WTC11 (cell line): ENCODE measurements around the gene LRCH4. TPM values are rescaled to one million over a fixed set of nuclear protein-coding genes. Genes with fewer than 3 reads are reported as not detected.

Experiments
- ATAC-seq: fragments of 200-7000 bp; cut with Tn5 transposase; 2 replicates; pipeline ENCODE4 v1.10.0; 2021; ENCODE audit warnings: mild to moderate bottlenecking, moderate library complexity
- CTCF ChIA-PET: fragments of 300-600 bp; sonication (Branson Sonifier 250); formaldehyde crosslinking; loops from one replicate; lab custom pipeline; 2021; ENCODE audit warnings: antibody characterized with exemption; lab: Charles Lee
- POLR2A ChIA-PET: fragments of 350-600 bp; sonication (Branson Sonifier 250); formaldehyde crosslinking; loops from one replicate; lab custom pipeline; 2021; ENCODE audit warnings: antibody characterized with exemption; lab: Charles Lee
- DNase-seq: peaks from one replicate; pipeline ENCODE4 v3.0.0; 2021; ENCODE audit warnings: low spot score
- H3K27ac Mint-ChIP-seq: 2 replicates; pipeline ENCODE4 v1.8.0; 2021; ENCODE audit warnings: mixed read lengths
- H3K27me3 Mint-ChIP-seq: 2 replicates; pipeline ENCODE4 v1.8.0; 2021; ENCODE audit warnings: low read depth, mild to moderate bottlenecking, moderate library complexity, mixed read lengths
- H3K36me3 Mint-ChIP-seq: 2 replicates; pipeline ENCODE4 v1.8.0; 2021; ENCODE audit warnings: mixed read lengths
- H3K4me1 Mint-ChIP-seq: 2 replicates; pipeline ENCODE4 v1.8.0; 2022; ENCODE audit warnings: mixed read lengths
- H3K4me3 Mint-ChIP-seq: 2 replicates; pipeline ENCODE4 v1.8.0; 2021; ENCODE audit warnings: mild to moderate bottlenecking, moderate library complexity, mixed read lengths
- H3K9me3 Mint-ChIP-seq: 2 replicates; pipeline ENCODE4 v1.8.0; 2021; ENCODE audit warnings: mixed read lengths
- ETV6 ChIP-seq: sonication (generic); formaldehyde crosslinking; IDR thresholded peaks from 2 replicates; pipeline ENCODE4 v1.8.1; 2022; ENCODE audit warnings: mild to moderate bottlenecking, missing genetic modification reagents
- IRF2 ChIP-seq: sonication (generic); formaldehyde crosslinking; IDR thresholded peaks from 2 replicates; pipeline ENCODE4 v1.8.0; 2022; ENCODE audit warnings: low read depth, missing genetic modification reagents, borderline replicate concordance
- MYBL2 ChIP-seq: sonication (generic); formaldehyde crosslinking; IDR thresholded peaks from 2 replicates; pipeline ENCODE4 v1.8.1; 2023; ENCODE audit warnings: mild to moderate bottlenecking, moderate library complexity, missing genetic modification reagents
- NFE2L1 ChIP-seq: sonication (generic); formaldehyde crosslinking; IDR thresholded peaks from 2 replicates; pipeline ENCODE4 v1.8.1; 2023; ENCODE audit warnings: missing genetic modification reagents
- NFYB ChIP-seq: sonication (generic); formaldehyde crosslinking; conservative IDR thresholded peaks from 2 replicates; pipeline ENCODE4 v1.8.0; 2022; ENCODE audit warnings: low read depth, missing genetic modification reagents
- TEAD1 ChIP-seq: sonication (generic); formaldehyde crosslinking; IDR thresholded peaks from 2 replicates; pipeline ENCODE4 v1.8.0; 2022; ENCODE audit warnings: mild to moderate bottlenecking, missing genetic modification reagents
- ZNF219 ChIP-seq: sonication (generic); formaldehyde crosslinking; IDR thresholded peaks from 2 replicates; pipeline ENCODE4 v1.8.0; 2023; ENCODE audit warnings: missing genetic modification reagents, mild to moderate bottlenecking, borderline replicate concordance
- ZNF263 ChIP-seq: sonication (generic); formaldehyde crosslinking; IDR thresholded peaks from 2 replicates; pipeline ENCODE4 v1.8.1; 2022; ENCODE audit warnings: low read depth, mild to moderate bottlenecking, moderate library complexity, missing genetic modification reagents
- ZNF416 ChIP-seq: fragments of 250-450 bp; sonication (Bioruptor Pico); IDR thresholded peaks from 2 replicates; pipeline ENCODE4 v1.9.0; 2021; ENCODE audit warnings: mild to moderate bottlenecking, inconsistent platforms
- total RNA-seq: library from RNA; stranded (reverse); gene quantifications from 3 replicates; pipeline ENCODE4 v1.2.3, GENCODE V29; 2021
- TF ChIP-seq, protein P1 (sequence below): sonication (generic); formaldehyde crosslinking; IDR thresholded peaks from 2 replicates; pipeline ENCODE4 v1.8.1; 2022; ENCODE audit warnings: missing genetic modification reagents, borderline replicate concordance
- TF ChIP-seq, protein P2 (sequence below): fragments of 250-450 bp; sonication (Bioruptor Pico); conservative IDR thresholded peaks from 2 replicates; pipeline ENCODE4 v1.9.0; 2021; ENCODE audit warnings: mild to moderate bottlenecking
- TF ChIP-seq, protein P3 (sequence below): sonication (generic); formaldehyde crosslinking; IDR thresholded peaks from 2 replicates; pipeline ENCODE4 v1.8.0; 2023; ENCODE audit warnings: missing genetic modification reagents
- TF ChIP-seq, protein P4 (sequence below): sonication (generic); formaldehyde crosslinking; IDR thresholded peaks from 2 replicates; pipeline ENCODE4 v1.8.1; 2022; ENCODE audit warnings: low read depth, missing genetic modification reagents, borderline replicate concordance
- TF ChIP-seq, protein P5 (sequence below): sonication (generic); formaldehyde crosslinking; IDR thresholded peaks from 2 replicates; pipeline ENCODE4 v1.8.0; 2022; ENCODE audit warnings: missing genetic modification reagents
- TF ChIP-seq, protein P6 (sequence below): sonication (generic); formaldehyde crosslinking; IDR thresholded peaks from 2 replicates; pipeline ENCODE4 v1.8.1; 2023; ENCODE audit warnings: mild to moderate bottlenecking, missing genetic modification reagents, moderate library complexity
- TF ChIP-seq, protein P7 (sequence below): sonication (generic); formaldehyde crosslinking; IDR thresholded peaks from 2 replicates; pipeline ENCODE4 v1.8.0; 2022; ENCODE audit warnings: mild to moderate bottlenecking, missing genetic modification reagents

LRCH4 gene
- total RNA-seq, 1 experiment from 2014 or later: 56.7 TPM

DNA sequence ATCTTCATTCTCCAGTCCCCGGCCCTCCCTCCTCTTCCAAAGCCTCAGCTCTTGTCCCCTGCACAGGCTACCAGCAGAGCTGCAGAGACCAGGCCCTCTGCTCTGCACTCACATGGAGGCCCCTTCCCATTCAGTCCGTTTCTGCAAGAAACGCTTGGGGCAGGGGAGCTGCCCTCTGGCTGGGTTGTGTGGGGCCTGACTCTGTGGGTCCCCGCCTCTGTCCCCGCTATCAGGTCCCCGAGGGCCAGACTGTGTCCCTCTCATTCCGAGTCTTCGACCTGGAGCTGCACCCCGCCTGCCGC is 17.7 kb upstream of the LRCH4 start (continued):
- TF ChIP-seq, protein P1, sequence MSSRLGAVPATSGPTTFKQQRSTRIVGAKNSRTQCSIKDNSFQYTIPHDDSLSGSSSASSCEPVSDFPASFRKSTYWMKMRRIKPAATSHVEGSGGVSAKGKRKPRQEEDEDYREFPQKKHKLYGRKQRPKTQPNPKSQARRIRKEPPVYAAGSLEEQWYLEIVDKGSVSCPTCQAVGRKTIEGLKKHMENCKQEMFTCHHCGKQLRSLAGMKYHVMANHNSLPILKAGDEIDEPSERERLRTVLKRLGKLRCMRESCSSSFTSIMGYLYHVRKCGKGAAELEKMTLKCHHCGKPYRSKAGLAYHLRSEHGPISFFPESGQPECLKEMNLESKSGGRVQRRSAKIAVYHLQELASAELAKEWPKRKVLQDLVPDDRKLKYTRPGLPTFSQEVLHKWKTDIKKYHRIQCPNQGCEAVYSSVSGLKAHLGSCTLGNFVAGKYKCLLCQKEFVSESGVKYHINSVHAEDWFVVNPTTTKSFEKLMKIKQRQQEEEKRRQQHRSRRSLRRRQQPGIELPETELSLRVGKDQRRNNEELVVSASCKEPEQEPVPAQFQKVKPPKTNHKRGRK (CRISPR knock-in tag): no peak
- TF ChIP-seq NFE2L1 (CRISPR knock-in tag) (0 out of 2 replicates have a peak, but pooled peaks have one; percentile 46), ZNF219 (CRISPR knock-in tag) (no peak), MYBL2 (CRISPR knock-in tag) (0 out of 2 replicates have a peak, but pooled peaks have one; percentile 46), ETV6 (no peak), ZNF416 (no peak)
- TF ChIP-seq, protein P2, sequence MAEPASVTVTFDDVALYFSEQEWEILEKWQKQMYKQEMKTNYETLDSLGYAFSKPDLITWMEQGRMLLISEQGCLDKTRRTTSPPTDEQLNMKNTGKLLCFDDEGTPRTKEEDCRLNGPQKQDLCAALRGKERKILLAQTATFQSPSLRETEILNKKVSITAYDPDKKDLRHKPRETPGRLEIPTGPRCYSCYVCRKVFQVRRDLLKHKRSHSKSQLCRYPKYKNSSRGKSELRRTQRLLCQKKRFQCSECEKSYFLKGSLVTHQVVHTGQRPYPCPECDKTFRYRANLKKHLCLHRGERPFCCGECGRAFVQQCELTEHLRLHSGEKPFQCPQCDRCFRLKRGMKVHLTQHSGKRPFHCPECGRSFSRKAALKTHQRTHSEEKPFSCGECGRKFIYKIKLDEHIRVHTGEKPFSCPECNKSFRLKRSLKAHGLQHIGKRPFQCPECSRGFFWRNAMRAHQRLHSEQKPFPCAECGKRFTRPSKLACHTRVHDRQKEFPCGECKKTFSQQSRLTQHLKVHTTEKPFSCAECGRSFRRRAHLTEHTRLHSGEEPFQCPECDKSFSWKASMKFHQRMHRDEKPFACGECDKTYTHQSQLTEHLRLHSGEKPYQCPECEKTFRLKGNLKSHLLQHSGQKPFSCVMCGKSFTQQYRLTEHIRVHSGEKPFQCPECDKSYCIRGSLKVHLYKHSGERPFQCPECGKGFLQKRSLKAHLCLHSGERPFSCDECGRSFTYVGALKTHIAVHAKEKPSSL (CRISPR knock-in tag): no peak
- TF ChIP-seq, protein P3, sequence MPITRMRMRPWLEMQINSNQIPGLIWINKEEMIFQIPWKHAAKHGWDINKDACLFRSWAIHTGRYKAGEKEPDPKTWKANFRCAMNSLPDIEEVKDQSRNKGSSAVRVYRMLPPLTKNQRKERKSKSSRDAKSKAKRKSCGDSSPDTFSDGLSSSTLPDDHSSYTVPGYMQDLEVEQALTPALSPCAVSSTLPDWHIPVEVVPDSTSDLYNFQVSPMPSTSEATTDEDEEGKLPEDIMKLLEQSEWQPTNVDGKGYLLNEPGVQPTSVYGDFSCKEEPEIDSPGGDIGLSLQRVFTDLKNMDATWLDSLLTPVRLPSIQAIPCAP: 0 out of 2 replicates have a peak, but pooled peaks have one; percentile 49
- TF ChIP-seq, protein P4, sequence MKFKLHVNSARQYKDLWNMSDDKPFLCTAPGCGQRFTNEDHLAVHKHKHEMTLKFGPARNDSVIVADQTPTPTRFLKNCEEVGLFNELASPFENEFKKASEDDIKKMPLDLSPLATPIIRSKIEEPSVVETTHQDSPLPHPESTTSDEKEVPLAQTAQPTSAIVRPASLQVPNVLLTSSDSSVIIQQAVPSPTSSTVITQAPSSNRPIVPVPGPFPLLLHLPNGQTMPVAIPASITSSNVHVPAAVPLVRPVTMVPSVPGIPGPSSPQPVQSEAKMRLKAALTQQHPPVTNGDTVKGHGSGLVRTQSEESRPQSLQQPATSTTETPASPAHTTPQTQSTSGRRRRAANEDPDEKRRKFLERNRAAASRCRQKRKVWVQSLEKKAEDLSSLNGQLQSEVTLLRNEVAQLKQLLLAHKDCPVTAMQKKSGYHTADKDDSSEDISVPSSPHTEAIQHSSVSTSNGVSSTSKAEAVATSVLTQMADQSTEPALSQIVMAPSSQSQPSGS (CRISPR knock-in tag): no peak

DNA sequence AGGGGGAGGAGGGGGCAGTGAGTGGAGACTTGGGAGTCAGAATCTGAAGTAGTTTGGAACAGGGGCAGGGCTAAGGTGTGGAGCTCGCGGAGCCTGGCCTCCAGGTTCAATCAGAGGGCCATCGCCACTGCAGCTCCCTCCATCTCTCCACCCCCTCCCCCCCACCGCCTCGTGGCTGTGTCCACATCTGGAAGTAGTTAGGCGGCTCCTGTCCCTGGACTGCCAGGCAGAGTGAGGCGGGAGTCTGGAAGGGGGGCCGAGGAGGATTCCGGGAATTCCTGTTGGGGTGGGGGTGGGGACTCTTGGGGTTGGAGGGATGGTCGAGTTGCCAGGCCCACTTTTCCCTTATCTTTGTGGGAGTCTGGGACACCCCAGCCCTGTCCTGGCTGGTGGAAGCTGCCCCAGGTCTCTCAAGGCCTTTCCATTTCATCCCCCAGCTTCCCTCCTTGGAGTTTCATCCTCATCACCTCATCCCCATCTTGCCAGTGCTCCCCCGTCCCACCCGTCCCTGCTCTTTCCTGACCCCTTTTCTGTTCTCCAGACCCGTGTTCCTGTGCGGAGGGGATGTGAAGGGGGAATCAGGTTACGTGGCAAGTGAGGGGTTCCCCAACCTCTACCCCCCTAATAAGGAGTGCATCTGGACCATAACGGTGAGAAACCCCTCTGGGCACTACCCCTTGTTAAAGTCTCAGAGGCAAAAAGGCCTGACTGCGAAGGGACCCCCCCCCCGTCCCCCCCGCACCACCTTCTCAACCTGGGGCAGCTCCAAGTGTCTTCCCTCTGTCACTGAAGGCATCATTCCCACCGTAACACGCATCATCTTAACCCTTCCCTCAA is 17.2 kb upstream of the LRCH4 start:
- DNase-seq: peak; percentile 87
- Mint-ChIP-seq H3K9me3 (no peaks in the 10 kb centered on the region), H3K27me3 (peaks cover 13% of the 10 kb centered on the region), H3K36me3 (peaks cover 15% of the 10 kb centered on the region), H3K4me3 (peak overlapping the region; percentile 87), H3K27ac (peak overlapping the region; percentile 96), H3K4me1 (peaks cover 43% of the 10 kb centered on the region)
- ChIA-PET POLR2A (interaction anchor here (0.6 to 3.0 kb wide), 9 partner anchors 9 to 102 kb away, joined by 3 to 60 read pairs (median 5); partner anchors contain the start of genes FBXO24, LRCH4, MOSPD3 and POP7), CTCF (interaction anchor here (0.6 to 5.8 kb wide), 23 partner anchors 10 to 124 kb away, joined by 3 to 67 read pairs (median 6); partner anchors contain the start of genes FBXO24, LRCH4, MOSPD3 and POP7)
- ATAC-seq: peak; percentile 5
- TF ChIP-seq NFYB: no peak
- no peak for TF ChIP-seq TEAD1
- TF ChIP-seq, protein P5, sequence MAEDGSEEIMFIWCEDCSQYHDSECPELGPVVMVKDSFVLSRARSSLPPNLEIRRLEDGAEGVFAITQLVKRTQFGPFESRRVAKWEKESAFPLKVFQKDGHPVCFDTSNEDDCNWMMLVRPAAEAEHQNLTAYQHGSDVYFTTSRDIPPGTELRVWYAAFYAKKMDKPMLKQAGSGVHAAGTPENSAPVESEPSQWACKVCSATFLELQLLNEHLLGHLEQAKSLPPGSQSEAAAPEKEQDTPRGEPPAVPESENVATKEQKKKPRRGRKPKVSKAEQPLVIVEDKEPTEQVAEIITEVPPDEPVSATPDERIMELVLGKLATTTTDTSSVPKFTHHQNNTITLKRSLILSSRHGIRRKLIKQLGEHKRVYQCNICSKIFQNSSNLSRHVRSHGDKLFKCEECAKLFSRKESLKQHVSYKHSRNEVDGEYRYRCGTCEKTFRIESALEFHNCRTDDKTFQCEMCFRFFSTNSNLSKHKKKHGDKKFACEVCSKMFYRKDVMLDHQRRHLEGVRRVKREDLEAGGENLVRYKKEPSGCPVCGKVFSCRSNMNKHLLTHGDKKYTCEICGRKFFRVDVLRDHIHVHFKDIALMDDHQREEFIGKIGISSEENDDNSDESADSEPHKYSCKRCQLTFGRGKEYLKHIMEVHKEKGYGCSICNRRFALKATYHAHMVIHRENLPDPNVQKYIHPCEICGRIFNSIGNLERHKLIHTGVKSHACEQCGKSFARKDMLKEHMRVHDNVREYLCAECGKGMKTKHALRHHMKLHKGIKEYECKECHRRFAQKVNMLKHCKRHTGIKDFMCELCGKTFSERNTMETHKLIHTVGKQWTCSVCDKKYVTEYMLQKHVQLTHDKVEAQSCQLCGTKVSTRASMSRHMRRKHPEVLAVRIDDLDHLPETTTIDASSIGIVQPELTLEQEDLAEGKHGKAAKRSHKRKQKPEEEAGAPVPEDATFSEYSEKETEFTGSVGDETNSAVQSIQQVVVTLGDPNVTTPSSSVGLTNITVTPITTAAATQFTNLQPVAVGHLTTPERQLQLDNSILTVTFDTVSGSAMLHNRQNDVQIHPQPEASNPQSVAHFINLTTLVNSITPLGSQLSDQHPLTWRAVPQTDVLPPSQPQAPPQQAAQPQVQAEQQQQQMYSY (CRISPR knock-in tag): peak; percentile 27; the same call in 1 of the 2 replicates
- TF ChIP-seq ZNF263 (CRISPR knock-in tag): 0 out of 2 replicates have a peak, but pooled peaks have one; percentile 48
- no peak for TF ChIP-seq IRF2
- TF ChIP-seq, protein P6, sequence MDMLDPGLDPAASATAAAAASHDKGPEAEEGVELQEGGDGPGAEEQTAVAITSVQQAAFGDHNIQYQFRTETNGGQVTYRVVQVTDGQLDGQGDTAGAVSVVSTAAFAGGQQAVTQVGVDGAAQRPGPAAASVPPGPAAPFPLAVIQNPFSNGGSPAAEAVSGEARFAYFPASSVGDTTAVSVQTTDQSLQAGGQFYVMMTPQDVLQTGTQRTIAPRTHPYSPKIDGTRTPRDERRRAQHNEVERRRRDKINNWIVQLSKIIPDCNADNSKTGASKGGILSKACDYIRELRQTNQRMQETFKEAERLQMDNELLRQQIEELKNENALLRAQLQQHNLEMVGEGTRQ (CRISPR knock-in tag): no peak
- TF ChIP-seq ETV6: 0 out of 2 replicates have a peak, but pooled peaks have one; percentile 23
- TF ChIP-seq ZNF416: no peak
- TF ChIP-seq, protein P7, sequence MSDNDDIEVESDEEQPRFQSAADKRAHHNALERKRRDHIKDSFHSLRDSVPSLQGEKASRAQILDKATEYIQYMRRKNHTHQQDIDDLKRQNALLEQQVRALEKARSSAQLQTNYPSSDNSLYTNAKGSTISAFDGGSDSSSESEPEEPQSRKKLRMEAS (CRISPR knock-in tag): peak; percentile 54; the same call in 1 of the 2 replicates
- TF ChIP-seq, all 79 proteins: peak for 4
